Kasumi-1 (cell line): ENCODE results near the gene ACOXL.

ENCODE experiments used
- DNase-seq, 2 experiments: peaks; one replicate each; lab custom pipeline; 2025; lab: John Stamatoyannopoulos, UW

The ACOXL gene

DNA sequence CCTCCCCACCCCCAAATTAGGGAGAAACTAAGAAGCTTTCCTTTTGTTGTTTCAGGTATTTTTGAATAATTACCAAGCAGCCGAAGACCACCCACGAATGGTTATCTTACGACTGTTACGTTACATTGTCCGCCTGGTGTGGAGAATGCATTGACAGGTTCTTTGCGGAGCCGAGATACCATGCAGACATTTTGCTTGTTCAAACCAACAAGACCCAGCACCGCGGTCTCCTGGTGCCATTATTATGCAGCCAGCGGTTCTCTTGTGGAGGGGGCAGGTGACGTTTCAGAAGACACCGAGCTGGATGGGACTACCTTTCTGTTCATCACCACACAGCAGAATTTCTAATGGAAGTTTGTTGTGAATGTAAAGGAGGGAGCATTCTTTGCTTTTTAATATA lies 431.7 kb downstream of the ACOXL start:
- DNase-seq = no peak

DNA sequence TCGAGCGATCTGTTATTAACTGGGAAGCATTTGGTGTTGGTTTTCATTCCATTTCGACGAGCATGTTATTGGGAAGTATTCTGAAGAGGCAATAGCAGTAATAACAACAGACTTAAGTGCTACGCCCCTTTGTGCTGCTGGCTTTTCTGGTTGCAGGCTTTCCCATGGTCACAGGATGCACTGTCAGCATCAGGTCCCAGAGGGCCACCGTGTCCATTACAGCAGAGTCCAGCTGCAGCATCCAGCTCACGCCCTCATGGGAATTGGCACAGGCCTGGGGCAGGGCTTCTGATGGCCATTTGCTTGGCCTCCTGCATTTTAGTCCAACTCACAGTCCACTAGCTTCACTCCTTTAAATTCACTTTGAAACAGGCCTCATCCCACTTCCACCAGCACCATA lies 432.7 kb downstream of the ACOXL start:
- DNase-seq = no peak

DNA sequence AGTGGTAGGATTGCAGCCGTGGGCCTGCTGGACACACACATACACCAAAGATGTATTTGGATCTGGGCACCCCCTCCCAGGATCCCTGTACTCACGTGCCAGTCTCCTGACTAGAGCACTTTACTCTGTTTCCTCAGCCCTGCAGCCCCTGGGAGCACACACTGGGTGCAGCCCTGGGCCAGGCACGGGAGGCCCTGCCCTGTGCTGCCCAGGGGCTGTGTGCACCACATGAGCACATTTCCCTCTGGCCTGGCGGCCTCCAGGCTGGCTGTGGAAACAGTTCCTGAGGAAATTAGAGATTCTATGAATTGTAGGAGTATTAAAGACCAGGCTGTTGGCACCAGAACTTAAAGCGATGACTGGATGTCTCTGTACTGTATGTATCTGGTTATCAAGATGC lies 433.7 kb downstream of the ACOXL start:
- DNase-seq = no peak

DNA sequence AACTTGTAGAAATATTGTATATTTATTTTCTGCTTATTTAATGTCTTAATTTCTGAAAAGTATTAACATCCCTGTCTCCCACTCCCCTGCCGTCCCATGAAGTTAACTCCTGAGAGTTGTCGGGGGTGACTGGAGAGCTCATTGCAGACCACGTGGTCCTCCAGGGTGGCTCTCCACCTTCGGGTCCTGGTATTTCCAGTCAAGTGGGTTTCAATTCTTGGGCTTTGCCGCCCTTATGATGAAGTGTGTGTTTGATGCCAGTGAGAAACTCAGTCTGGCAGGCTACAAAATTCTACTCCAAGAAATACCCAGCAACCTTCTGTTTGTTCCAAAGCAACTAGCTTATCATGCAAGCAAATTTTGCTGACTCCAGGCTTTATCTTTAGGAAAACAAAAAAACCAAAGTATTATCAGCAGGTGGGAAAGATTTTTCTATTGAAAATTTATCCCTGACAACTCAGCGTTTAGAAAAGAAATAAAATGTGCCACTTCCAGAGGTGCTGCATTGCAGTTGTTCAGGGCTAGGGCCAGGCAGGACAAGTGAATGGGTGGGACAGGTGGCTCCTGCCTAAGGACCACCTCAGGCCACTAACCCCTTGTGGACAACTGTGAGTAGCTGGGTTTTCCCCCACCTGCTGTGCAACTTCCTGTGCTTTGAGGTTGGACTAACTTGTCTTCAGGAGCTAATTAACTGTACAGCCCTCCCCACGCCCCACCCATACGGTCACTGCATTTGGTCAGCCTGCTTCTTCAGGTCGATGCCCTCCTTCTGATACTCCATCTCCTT lies 434.9 kb downstream of the ACOXL start:
- no peak for DNase-seq

DNA sequence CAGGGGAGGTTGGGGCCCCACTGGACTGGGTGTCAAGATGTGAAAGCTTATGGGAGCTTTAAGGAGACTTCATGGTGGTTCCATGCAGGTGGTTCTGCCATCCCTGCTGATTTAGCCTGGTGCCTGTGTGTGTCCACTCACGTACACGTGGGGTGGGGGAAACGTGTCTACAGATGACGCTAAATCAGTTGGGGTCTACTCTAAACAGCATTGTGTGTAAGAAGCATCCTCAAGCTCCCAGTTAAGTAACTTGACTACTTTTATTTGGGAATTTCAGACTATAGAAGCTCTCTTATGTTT lies 435.4 kb downstream of the ACOXL start:
- DNase-seq = no peak
